ENCODE data around the gene CTNNBL1. TPM values are rescaled to one million over a fixed set of nuclear protein-coding genes. Genes with fewer than 3 reads are reported as not detected.

The CTNNBL1 gene
- total and polyA plus RNA-seq, 2 experiments from 2014 or later, result 36.3 to 68.7 TPM

- Mint-ChIP-seq H3K36me3 (ENCODE audit: low read depth) (peaks cover 14% of the 10 kb centered on the region), H3K4me3 (no peak overlapping the region), H3K9me3 (no peaks in the 10 kb centered on the region), H3K27me3 (ENCODE audit: insufficient read depth, low read depth, poor library complexity) (peaks cover 5% of the 10 kb centered on the region), H3K4me1 (peaks cover 3% of the 10 kb centered on the region; the same call in 1 of the 3 replicates), H3K27ac (no peak overlapping the region)
- Histone ChIP-seq H2AFZ (no peak overlapping the region), H3K4me2 (no peak overlapping the region), H3K27ac (ENCODE audit: low read depth) (no peak overlapping the region), H3K4me1 (ENCODE audit: insufficient read depth) (no peaks in the 10 kb centered on the region), H4K20me1 (replicated peaks; ENCODE audit: insufficient read depth) (no peaks in the 10 kb centered on the region), H3K4me3 (no peak overlapping the region), H3F3A (replicated peaks; ENCODE audit: low read depth) (no peaks in the 10 kb centered on the region), H3K79me2 (replicated peaks; ENCODE audit: insufficient read depth) (no peaks in the 10 kb centered on the region), H3K9me2 (ENCODE audit: insufficient read depth) (no peaks in the 10 kb centered on the region), H3K36me3 (ENCODE audit: insufficient read depth) (peaks cover 7% of the 10 kb centered on the region; the same call in 1 of the 2 replicates), H3K27me3 (ENCODE audit: insufficient read depth) (no peaks in the 10 kb centered on the region)
- ATAC-seq (no peak), DNase-seq (ENCODE audit: low spot score) (no peak)
- TF ChIP-seq ZNF331 (CRISPR knock-in tag; IDR thresholded peaks at IDR 0.05; ENCODE audit: low read depth) (no peak), EZH2phosphoT487 (IDR thresholded peaks at IDR 0.05; ENCODE audit: unreplicated experiment) (no peak), ETS1 (IDR thresholded peaks at IDR 0.05) (no peak), ZNF114 (CRISPR knock-in tag; IDR thresholded peaks at IDR 0.05) (no peak), STAT1 (IDR thresholded peaks at IDR 0.05; ENCODE audit: unreplicated experiment) (no peak), NANOG (IDR thresholded peaks at IDR 0.05; ENCODE audit: borderline replicate concordance) (no peak), EZH2 (IDR thresholded peaks at IDR 0.05; ENCODE audit: low read depth, unreplicated experiment) (no peak), POLR2AphosphoS5 (IDR thresholded peaks at IDR 0.05; ENCODE audit: low read depth) (no peak), CTCF (conservative IDR thresholded peaks at IDR 0.05; ENCODE audit: low read depth in 2 of 2) (no peak), JUNB (IDR thresholded peaks at IDR 0.05; ENCODE audit: unreplicated experiment) (no peak), CREB1 (CRISPR knock-in tag; IDR thresholded peaks at IDR 0.05; ENCODE audit: low read depth) (no peak)
- TF ChIP-seq, protein P1, sequence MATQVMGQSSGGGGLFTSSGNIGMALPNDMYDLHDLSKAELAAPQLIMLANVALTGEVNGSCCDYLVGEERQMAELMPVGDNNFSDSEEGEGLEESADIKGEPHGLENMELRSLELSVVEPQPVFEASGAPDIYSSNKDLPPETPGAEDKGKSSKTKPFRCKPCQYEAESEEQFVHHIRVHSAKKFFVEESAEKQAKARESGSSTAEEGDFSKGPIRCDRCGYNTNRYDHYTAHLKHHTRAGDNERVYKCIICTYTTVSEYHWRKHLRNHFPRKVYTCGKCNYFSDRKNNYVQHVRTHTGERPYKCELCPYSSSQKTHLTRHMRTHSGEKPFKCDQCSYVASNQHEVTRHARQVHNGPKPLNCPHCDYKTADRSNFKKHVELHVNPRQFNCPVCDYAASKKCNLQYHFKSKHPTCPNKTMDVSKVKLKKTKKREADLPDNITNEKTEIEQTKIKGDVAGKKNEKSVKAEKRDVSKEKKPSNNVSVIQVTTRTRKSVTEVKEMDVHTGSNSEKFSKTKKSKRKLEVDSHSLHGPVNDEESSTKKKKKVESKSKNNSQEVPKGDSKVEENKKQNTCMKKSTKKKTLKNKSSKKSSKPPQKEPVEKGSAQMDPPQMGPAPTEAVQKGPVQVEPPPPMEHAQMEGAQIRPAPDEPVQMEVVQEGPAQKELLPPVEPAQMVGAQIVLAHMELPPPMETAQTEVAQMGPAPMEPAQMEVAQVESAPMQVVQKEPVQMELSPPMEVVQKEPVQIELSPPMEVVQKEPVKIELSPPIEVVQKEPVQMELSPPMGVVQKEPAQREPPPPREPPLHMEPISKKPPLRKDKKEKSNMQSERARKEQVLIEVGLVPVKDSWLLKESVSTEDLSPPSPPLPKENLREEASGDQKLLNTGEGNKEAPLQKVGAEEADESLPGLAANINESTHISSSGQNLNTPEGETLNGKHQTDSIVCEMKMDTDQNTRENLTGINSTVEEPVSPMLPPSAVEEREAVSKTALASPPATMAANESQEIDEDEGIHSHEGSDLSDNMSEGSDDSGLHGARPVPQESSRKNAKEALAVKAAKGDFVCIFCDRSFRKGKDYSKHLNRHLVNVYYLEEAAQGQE (IDR thresholded peaks at IDR 0.05; ENCODE audit: unreplicated experiment), result no peak
- TF ChIP-seq, protein P2, sequence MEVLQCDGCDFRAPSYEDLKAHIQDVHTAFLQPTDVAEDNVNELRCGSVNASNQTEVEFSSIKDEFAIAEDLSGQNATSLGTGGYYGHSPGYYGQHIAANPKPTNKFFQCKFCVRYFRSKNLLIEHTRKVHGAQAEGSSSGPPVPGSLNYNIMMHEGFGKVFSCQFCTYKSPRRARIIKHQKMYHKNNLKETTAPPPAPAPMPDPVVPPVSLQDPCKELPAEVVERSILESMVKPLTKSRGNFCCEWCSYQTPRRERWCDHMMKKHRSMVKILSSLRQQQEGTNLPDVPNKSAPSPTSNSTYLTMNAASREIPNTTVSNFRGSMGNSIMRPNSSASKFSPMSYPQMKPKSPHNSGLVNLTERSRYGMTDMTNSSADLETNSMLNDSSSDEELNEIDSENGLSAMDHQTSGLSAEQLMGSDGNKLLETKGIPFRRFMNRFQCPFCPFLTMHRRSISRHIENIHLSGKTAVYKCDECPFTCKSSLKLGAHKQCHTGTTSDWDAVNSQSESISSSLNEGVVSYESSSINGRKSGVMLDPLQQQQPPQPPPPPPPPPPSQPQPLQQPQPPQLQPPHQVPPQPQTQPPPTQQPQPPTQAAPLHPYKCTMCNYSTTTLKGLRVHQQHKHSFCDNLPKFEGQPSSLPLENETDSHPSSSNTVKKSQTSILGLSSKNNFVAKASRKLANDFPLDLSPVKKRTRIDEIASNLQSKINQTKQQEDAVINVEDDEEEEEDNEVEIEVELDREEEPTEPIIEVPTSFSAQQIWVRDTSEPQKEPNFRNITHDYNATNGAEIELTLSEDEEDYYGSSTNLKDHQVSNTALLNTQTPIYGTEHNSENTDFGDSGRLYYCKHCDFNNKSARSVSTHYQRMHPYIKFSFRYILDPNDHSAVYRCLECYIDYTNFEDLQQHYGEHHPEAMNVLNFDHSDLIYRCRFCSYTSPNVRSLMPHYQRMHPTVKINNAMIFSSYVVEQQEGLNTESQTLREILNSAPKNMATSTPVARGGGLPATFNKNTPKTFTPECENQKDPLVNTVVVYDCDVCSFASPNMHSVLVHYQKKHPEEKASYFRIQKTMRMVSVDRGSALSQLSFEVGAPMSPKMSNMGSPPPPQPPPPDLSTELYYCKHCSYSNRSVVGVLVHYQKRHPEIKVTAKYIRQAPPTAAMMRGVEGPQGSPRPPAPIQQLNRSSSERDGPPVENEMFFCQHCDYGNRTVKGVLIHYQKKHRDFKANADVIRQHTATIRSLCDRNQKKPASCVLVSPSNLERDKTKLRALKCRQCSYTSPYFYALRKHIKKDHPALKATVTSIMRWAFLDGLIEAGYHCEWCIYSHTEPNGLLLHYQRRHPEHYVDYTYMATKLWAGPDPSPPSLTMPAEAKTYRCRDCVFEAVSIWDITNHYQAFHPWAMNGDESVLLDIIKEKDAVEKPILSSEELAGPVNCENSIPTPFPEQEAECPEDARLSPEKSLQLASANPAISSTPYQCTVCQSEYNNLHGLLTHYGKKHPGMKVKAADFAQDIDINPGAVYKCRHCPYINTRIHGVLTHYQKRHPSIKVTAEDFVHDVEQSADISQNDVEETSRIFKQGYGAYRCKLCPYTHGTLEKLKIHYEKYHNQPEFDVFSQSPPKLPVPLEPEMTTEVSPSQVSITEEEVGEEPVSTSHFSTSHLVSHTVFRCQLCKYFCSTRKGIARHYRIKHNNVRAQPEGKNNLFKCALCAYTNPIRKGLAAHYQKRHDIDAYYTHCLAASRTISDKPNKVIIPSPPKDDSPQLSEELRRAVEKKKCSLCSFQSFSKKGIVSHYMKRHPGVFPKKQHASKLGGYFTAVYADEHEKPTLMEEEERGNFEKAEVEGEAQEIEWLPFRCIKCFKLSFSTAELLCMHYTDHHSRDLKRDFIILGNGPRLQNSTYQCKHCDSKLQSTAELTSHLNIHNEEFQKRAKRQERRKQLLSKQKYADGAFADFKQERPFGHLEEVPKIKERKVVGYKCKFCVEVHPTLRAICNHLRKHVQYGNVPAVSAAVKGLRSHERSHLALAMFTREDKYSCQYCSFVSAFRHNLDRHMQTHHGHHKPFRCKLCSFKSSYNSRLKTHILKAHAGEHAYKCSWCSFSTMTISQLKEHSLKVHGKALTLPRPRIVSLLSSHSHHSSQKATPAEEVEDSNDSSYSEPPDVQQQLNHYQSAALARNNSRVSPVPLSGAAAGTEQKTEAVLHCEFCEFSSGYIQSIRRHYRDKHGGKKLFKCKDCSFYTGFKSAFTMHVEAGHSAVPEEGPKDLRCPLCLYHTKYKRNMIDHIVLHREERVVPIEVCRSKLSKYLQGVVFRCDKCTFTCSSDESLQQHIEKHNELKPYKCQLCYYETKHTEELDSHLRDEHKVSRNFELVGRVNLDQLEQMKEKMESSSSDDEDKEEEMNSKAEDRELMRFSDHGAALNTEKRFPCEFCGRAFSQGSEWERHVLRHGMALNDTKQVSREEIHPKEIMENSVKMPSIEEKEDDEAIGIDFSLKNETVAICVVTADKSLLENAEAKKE (CRISPR knock-in tag; IDR thresholded peaks at IDR 0.05), result no peak
Measured at GRCh38 chr20:37859406-37860171, 165.8 kb downstream of the CTNNBL1 start.

Measured in GM23338 (cell line).